GM18867 (cell line): ENCODE measurements around the gene SORCS2.
"Not testable (repeated sequence)": the region's sequence is repeated elsewhere in the genome, so short reads cannot be mapped to it uniquely, and the experiment has no call there.

Experiments
- ATAC-seq: cut with Tn5 transposase; IDR thresholded peaks from one replicate; pipeline ENCODE4 v1.9.1; 2021; ENCODE audit warnings: mild to moderate bottlenecking, moderate library complexity; ENCODE audit not compliant: unreplicated experiment

SORCS2 gene

GRCh38 chr4:7587433-7588405 lies 395.4 kb downstream of the SORCS2 start:
- no peak for ATAC-seq

GRCh38 chr4:7590189-7590588 lies 397.9 kb downstream of the SORCS2 start:
- ATAC-seq = no peak

- ATAC-seq = no peak
Measured at GRCh38 chr4:7590899-7591298, 398.6 kb downstream of the SORCS2 start.

GRCh38 chr4:7591409-7592053 lies 399.2 kb downstream of the SORCS2 start:
- no peak for ATAC-seq

- ATAC-seq = no peak
Measured at GRCh38 chr4:7593646-7594412, 401.5 kb downstream of the SORCS2 start.

GRCh38 chr4:7595934-7596461 lies 403.7 kb downstream of the SORCS2 start:
- ATAC-seq = no peak

- ATAC-seq = no peak
Measured at GRCh38 chr4:7596918-7597606, 404.7 kb downstream of the SORCS2 start.

GRCh38 chr4:7598939-7599790 lies 406.8 kb downstream of the SORCS2 start:
- ATAC-seq = no peak

GRCh38 chr4:7600247-7600646 lies 407.9 kb downstream of the SORCS2 start:
- ATAC-seq = no peak

GRCh38 chr4:7602166-7602565 lies 409.8 kb downstream of the SORCS2 start:
- not testable (repeated sequence) for ATAC-seq

- ATAC-seq = no peak
Measured at GRCh38 chr4:7607156-7607910, 415.0 kb downstream of the SORCS2 start.

GRCh38 chr4:7608046-7608445 lies 415.7 kb downstream of the SORCS2 start:
- no peak for ATAC-seq

- no peak for ATAC-seq
Measured at GRCh38 chr4:7609316-7609715, 417.0 kb downstream of the SORCS2 start.

- ATAC-seq = no peak
Measured at GRCh38 chr4:7610022-7610670, 417.8 kb downstream of the SORCS2 start.

- no peak for ATAC-seq
Measured at GRCh38 chr4:7610841-7611240, 418.5 kb downstream of the SORCS2 start.

- ATAC-seq = no peak
Measured at GRCh38 chr4:7612311-7612897, 420.1 kb downstream of the SORCS2 start.

GRCh38 chr4:7614350-7614949 lies 422.1 kb downstream of the SORCS2 start:
- no peak for ATAC-seq

- ATAC-seq = no peak
Measured at GRCh38 chr4:7616193-7616592, 423.9 kb downstream of the SORCS2 start.
